Heart right ventricle (tissue), 16 donors: ENCODE data around the gene LMOD1. TPM values are rescaled to one million over a fixed set of nuclear protein-coding genes. Genes with fewer than 3 reads are reported as not detected.

Experiments used
- ATAC-seq, 8 donors: fragments of 200-7000 bp; cut with Tn5 transposase; one replicate each; pipeline ENCODE4 v1.9.1; 2020; ENCODE audit warnings: mild to moderate bottlenecking in 8 of 8, moderate library complexity in 8 of 8, moderate number of reproducible peaks in 1 of 8
- DNase-seq, 2 donors: peaks; one replicate each; pipeline ENCODE4 v3.0.0-alpha.2; 2020
- H3K27ac ChIP-seq, 10 donors: fragments of 200-600 bp; sonication (generic) in 2 of 10; one replicate each; pipeline versions ENCODE4 v1.5.0 to v1.8.0; 2020 to 2022; ENCODE audit warnings: mild to moderate bottlenecking in 3 of 10
- H3K27me3 ChIP-seq, 7 donors: fragments of 200-600 bp; one replicate each; pipeline ENCODE4 v1.8.0; 2021 to 2022; ENCODE audit warnings: mild to moderate bottlenecking in 2 of 7
- H3K36me3 ChIP-seq, 9 donors: fragments of 200-600 bp; sonication (generic) in 1 of 9; one replicate each; pipeline versions ENCODE4 v1.5.0 to v1.8.0; 2020 to 2022; ENCODE audit warnings: mild to moderate bottlenecking in 2 of 9
- H3K4me1 ChIP-seq, 9 donors: fragments of 200-600 bp; sonication (generic) in 1 of 9; one replicate each; pipeline versions ENCODE4 v1.5.0 to v1.8.0; 2020 to 2022; ENCODE audit warnings: mild to moderate bottlenecking in 4 of 9
- H3K4me3 ChIP-seq, 10 donors: fragments of 200-600 bp; sonication (generic) in 2 of 10; one replicate each; pipeline versions ENCODE4 v1.5.0 to v1.8.0; 2020 to 2022; ENCODE audit warnings: mild to moderate bottlenecking in 7 of 10, moderate library complexity in 2 of 10
- H3K9me3 ChIP-seq, 11 donors: fragments of 200-600 bp in 10 of 11; sonication (generic) in 2 of 11; one replicate each; pipeline versions ENCODE4 v1.5.0 to v1.8.0; 2013 to 2022; ENCODE audit warnings: mild to moderate bottlenecking in 2 of 11, control low read depth in 1 of 11, moderate library complexity in 1 of 11
- CTCF ChIP-seq, 9 donors: fragments of 200-600 bp; sonication (generic) in 2 of 9; IDR thresholded peaks; one replicate each; pipeline versions ENCODE4 v1.5.0 to v1.8.0; 2021 to 2022; ENCODE audit warnings: antibody characterized with exemption in 9 of 9, mild to moderate bottlenecking in 5 of 9, moderate library complexity in 1 of 9
- WGBS, 2 donors: extraction: QIAGEN DNeasy Blood & Tissue Kit; methylation state at CpG; one replicate each; pipeline ENCODE4 v1.1.7; 2013; ENCODE audit warnings: inconsistent platforms in 1 of 2; 5-methylcytosine and 5-hydroxymethylcytosine counted together
- intact Hi-C, 10 donors: fragments of 100-400 bp; cut with DNase I; formaldehyde crosslinking; loops; one replicate each; pipeline versions ENCODE4 v1.11.1 to v1.14.2; 2022
- polyA plus RNA-seq, 2 donors: library from polyadenylated mRNA; stranded (reverse); fragments of 200-250 nt; gene quantifications; one replicate each; pipeline ENCODE4 v1.2.3, GENCODE V29; 2013
- total RNA-seq, 10 donors: library from RNA; stranded (reverse); fragmentation: NEBNext Ultra II Directional in 3 of 10; extraction: Animal tissue kit (Norgen Biotek cat#: 25700) in 3 of 10; gene quantifications; one replicate each; pipeline versions ENCODE4 v1.2.1 to v1.2.4, GENCODE V29; 2021 to 2023
- donor health status: Arrhythmogenic right ventricular cardiomyopathy.
- donor health status: ischemic (EF 13 %, LVEDD 7.1; RV severe dilation, severe dysfunction).
- donor health status: healthy with polysubstance abuse.
- donor health status: DM: no; HTN: yes; CAD: no.
- donor health status: DM: no; HTN: no; CAD: no.
- donor health status: ischemic (EF 25% LVEDD 6.9; RV normal size, moderate dysfunction).
- donor health status: ischemic (EF 25% LVEDD 5.7; RV mildly dilated, moderate dysfunction).
- donor health status: healthy.
- donor health status: DM: yes; HTN: yes; CAD: no.
- donor health status: Ischemic cardiomyopathy.
- donor health status: ischemic (EF 35%, LVEDD 5.7; RV mildly dilated, moderate dysfunction).
- donor health status: nonischemic (EF 11% LVEDD 7.7; RV severe dilation, severe dysfunction).
- donor health status: DM: yes; HTN: yes; CAD: no.
- donor health status: PGD.
- donor health status: ischemic (EF 29% LVEDD 5.4; RV normal size, mild dysfunction).
- donor health status: nonischemic (EF 23%, LVEDD 6.1; RV moderate dilation, normal function).

Gene LMOD1
- total and polyA plus RNA-seq, 12 donors = 3.6 to 22.7 (median 9.8) TPM

- H3K27ac ChIP-seq = peak overlapping the region in 1 of 10 donors; percentile 7
- no peaks in the 10 kb centered on the region for H3K9me3 ChIP-seq
- intact Hi-C loops = loop anchor here in 7 of 10 donors (2.0 to 10.0 kb wide), 7 partner anchors 45 to 235 kb away; partner anchors contain the start of genes LMOD1 (in 2 of the 7) and TIMM17A (in 1 of the 7)
- ATAC-seq = no peak
- no peak for DNase-seq
- WGBS, 2 donors = 91 to 95% methylated on average over 20 of the region's 20 CpGs
- H3K4me3 ChIP-seq = no peak overlapping the region
- H3K36me3 ChIP-seq = peaks cover 0 to 12% (median 0%) of the 10 kb centered on the region in 9 donors
- H3K27me3 ChIP-seq = no peaks in the 10 kb centered on the region
- no peak for TF ChIP-seq CTCF (IDR thresholded peaks at IDR 0.05)
- peaks cover 4 to 42% (median 19%) of the 10 kb centered on the region in 9 donors for H3K4me1 ChIP-seq
These were observed 46.5 kb downstream of the LMOD1 start for GRCh38 chr1:201899683-201900429.

GRCh38 chr1:201898992-201899391 lies 47.4 kb downstream of the LMOD1 start:
- ATAC-seq = no peak
- no peak overlapping the region for H3K27ac ChIP-seq
- H3K4me3 ChIP-seq = no peak overlapping the region
- no peaks in the 10 kb centered on the region for H3K9me3 ChIP-seq
- 62 to 67% methylated on average over 4 of the region's 4 CpGs for whole genome bisulfite sequencing, 2 donors
- H3K27me3 ChIP-seq = no peaks in the 10 kb centered on the region
- DNase-seq = no peak
- TF ChIP-seq CTCF (IDR thresholded peaks at IDR 0.05) = no peak
- peaks cover 0 to 12% (median 0%) of the 10 kb centered on the region in 9 donors for H3K36me3 ChIP-seq
- peaks cover 3 to 33% (median 13%) of the 10 kb centered on the region in 9 donors for H3K4me1 ChIP-seq
- intact Hi-C loops = loop anchor here in 7 of 10 donors (2.0 to 10.0 kb wide), 6 partner anchors 46 to 236 kb away; partner anchors contain the start of genes LMOD1 (in 1 of the 7) and TIMM17A (in 1 of the 7)

- Histone ChIP-seq H3K4me1 (peaks cover 3 to 32% (median 13%) of the 10 kb centered on the region in 9 donors), H3K27me3 (no peaks in the 10 kb centered on the region), H3K4me3 (no peak overlapping the region), H3K9me3 (no peaks in the 10 kb centered on the region), H3K36me3 (peaks cover 0 to 12% (median 0%) of the 10 kb centered on the region in 9 donors), H3K27ac (peak overlapping the region in 4 of 10 donors; percentile 78 to 85 (median 82))
- intact Hi-C loops = loop anchor here in 7 of 10 donors (2.0 to 10.0 kb wide), 6 partner anchors 46 to 236 kb away; partner anchors contain the start of genes LMOD1 (in 1 of the 7) and TIMM17A (in 1 of the 7)
- ATAC-seq (no peak), DNase-seq (no peak)
- WGBS, 2 donors = 76 to 80% methylated on average over 4 of the region's 4 CpGs
- no peak for TF ChIP-seq CTCF (IDR thresholded peaks at IDR 0.05)
These were observed 48.0 kb downstream of the LMOD1 start for GRCh38 chr1:201898240-201898894.

- peak in 1 of 2 donors; percentile 57 for DNase-seq
- intact Hi-C loops = loop anchor here in 7 of 10 donors (1.0 to 10.0 kb wide), 7 partner anchors 48 to 238 kb away; partner anchors contain the start of genes LMOD1 (in 1 of the 7) and TIMM17A (in 1 of the 7)
- WGBS, 2 donors = 23 to 61% methylated on average over 2 of the region's 2 CpGs
- peak in 2 of 9 donors; percentile 20 to 28 for TF ChIP-seq CTCF (IDR thresholded peaks at IDR 0.05)
- H3K36me3 ChIP-seq = peaks cover 0 to 18% (median 0%) of the 10 kb centered on the region in 9 donors
- peak overlapping the region in 9 of 10 donors; percentile 11 to 85 (median 76) for H3K27ac ChIP-seq
- peak; percentile 53 to 86 (median 72) for ATAC-seq
- no peak overlapping the region for H3K4me3 ChIP-seq
- H3K27me3 ChIP-seq = no peaks in the 10 kb centered on the region
- H3K9me3 ChIP-seq = no peaks in the 10 kb centered on the region
- peaks cover 3 to 27% (median 13%) of the 10 kb centered on the region in 9 donors for H3K4me1 ChIP-seq
These were observed 49.4 kb downstream of the LMOD1 start for GRCh38 chr1:201896951-201897391.
